Stimulated activated CD8-positive, alpha-beta memory T cell treated with anti-CD3 and anti-CD28 coated beads, Interleukin-4, amount 100 ng/mL, for 4 hours (primary cell): ENCODE measurements around the gene LBP.
"Not testable (repeated sequence)": the region's sequence is repeated elsewhere in the genome, so short reads cannot be mapped to it uniquely, and the experiment has no call there.

Experiments
- DNase-seq, 2 donors: peaks; one replicate each; pipeline ENCODE4 v3.0.0-alpha.2; 2020; ENCODE audit warnings: low read depth in 2 of 2, low spot score in 1 of 2

LBP gene, protein sequence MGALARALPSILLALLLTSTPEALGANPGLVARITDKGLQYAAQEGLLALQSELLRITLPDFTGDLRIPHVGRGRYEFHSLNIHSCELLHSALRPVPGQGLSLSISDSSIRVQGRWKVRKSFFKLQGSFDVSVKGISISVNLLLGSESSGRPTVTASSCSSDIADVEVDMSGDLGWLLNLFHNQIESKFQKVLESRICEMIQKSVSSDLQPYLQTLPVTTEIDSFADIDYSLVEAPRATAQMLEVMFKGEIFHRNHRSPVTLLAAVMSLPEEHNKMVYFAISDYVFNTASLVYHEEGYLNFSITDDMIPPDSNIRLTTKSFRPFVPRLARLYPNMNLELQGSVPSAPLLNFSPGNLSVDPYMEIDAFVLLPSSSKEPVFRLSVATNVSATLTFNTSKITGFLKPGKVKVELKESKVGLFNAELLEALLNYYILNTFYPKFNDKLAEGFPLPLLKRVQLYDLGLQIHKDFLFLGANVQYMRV

GRCh38 chr20:38346247-38346651, at the start of gene LBP:
Gene LBP, plus strand, starts transcription at chr20:38346482. Its CDS starts 35 bp downstream, at chr20:38346517.
- DNase-seq: no peak

DNA sequence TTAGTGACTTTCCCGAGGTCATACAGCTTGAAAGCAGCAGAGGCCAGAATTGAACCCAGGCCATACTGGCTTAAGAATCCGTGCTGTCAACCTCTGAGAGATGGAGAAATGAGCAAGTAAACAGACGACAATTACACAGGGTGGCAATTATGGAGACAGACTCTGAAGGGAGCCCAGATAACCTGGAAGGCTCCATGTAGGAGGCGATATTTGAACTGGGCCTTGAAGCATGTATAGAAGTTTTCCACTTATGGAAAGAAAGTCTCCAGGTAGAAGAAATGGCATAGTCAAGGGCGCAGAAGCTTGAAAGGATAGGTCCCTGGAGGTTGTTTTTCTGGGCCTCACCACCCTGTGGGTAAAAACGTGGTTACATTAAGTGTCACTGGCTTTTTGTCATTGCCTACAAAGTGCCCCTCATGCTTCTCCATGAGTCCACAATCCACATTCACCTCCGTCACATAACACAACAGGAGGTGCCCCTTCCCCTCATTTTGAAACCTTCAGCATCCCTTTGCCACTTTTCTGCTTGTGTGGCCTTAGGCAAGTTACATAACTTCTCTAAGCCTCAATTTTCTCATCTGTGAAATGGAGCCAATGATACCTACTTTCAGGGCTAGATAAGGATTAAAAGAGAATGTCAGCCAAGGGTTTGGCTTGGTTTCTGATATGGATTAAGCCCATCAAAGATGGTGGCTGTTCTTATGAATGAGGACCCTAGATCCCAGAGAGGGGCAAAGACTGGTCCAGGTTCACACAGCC, 48.2 kb upstream of the LBP start:
- DNase-seq: no peak

DNA sequence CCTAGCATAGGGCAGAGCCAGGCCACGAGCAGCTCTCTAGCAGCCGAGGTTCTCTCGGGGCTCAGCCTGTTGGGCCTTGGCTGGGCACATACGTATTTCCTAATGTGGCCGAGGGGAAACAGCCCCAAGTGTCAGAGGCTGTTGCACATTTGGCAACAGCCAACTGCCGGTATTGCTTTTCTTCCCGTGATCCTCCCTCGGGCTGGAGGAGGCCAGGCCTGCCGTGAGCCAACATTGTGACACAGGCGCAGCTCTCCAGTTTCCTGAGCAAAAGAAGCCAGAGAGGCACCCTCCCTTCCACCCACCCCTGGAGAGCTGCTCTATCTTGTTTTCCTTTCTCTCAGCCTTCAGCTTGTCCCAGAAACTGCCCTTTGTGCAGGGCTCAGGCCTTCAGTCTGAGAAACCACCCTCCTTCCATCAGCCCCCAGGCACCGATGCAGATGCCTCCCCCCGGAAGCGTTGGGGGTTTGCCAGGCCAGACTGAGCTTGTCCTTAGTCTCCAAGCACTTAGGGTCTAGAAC, 47.5 kb upstream of the LBP start:
- DNase-seq: no peak

DNA sequence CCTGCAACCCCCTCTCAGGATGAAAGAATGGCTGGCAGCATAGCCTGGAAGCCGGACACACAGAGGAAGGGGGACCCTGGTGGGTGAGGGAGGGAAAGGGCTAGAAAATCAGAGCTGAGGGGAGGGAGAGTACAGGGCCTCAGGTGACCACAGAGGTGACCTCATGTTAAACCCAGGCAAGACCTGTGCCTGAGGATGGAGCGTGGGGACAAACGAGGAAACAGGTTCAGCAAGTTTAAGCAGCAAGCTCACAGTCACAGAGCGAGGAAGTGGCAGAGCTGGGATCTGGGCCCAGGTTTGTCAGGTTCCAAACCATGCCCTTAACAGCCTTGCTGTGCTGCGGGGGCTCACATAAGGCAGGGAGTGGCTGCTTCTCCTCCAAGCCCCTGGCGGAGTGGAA, 46.3 kb upstream of the LBP start:
- DNase-seq: no peak

- DNase-seq: no peak
Observed at GRCh38 chr20:38300438-38300837, 45.8 kb upstream of the LBP start.

GRCh38 chr20:38301309-38301708, 45.0 kb upstream of the LBP start:
- no peak for DNase-seq

DNA sequence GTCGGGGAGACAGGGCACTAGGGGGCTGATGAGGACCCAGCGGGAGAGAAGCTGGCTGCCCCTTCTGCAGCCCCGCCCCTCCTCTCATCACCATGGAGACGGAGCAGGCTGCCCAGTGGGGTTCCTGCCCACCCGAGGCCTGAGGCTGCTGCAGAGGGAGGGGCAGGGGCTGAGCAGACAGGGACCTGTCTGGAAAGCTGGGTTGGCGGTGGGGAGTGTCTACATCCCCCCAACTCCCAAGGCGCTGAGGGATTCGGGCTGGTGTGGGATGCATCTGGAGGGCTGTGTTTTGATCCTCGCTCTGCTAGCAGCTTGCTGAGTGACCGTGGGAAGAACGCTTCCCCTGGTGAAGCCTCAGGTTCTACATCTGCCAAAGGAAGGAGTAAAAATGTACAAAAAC, 43.5 kb upstream of the LBP start:
- DNase-seq: no peak

DNA sequence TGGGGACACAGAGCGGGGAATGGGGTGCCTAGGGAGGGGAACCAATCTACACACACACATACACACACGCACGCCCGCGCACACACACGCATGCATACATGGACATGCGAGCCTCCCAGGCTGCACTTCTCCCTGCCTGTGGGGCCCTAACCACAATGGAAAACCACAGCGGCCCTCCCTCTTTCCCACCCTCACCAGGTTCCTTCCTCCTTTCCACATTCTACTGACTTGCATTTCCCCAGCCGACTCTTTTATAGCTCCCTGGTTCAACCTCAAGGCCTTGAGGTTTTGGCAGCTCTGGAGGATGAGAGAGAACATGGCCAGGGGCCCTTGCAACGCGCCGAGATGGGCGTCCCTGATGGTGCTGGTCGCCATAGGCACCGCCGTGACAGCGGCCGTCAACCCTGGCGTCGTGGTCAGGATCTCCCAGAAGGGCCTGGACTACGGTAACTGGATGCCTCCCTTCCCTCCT, 42.3 kb upstream of the LBP start, which contains the start of gene BPI:
Gene BPI (plus strand): TSS at position 249 of the 472 bp plus-strand sequence. CDS start 68 bp downstream, at position 317.
- no peak for DNase-seq

DNA sequence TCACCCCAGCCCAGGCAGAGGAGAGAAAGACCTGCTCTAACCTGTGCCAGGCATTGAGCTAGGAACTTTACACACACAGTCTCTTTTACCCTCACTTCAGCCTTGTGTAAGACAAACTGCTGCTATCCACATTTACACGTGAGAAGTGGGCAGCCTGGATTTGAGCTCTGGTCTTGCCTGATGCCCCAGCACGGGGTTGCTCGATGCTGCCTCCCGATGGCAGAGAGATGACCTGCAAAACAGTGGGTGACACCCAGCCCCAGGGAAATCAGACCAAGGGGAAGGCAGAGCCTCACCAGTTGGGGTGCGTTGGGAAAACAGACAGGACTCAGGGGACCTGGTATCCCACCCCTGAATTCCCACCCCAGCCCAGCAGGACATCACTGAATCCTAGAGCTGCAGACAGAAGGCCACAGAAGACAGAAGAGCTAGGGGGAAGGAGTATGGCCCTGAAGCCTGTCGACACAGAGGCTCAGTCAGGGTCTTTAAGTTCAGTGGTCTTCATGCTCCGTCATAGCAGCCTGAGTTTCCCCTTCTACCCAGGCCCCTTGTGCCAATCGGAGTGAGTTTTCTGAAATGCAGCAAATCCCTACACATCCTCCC, 41.3 kb upstream of the LBP start:
- DNase-seq: no peak

DNA sequence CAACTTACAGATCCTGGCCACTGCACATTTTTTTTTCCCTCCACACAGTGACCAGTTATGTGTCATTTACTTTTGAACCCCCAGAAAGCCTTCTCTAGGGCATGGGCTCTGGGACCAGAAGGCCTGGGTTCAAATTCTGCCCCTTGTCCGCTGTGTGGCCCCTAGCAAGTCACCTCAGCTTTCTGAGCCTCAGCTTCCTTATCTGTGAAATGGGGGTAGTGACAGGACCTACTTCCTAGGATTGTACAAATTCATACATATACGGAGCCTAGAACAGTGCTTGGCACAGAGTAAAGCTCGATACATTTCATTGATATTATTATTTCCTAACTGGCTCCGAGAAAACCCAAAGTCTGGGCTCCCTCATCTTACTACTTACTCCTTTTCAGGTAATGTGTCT, 40.7 kb upstream of the LBP start:
- DNase-seq: no peak

DNA sequence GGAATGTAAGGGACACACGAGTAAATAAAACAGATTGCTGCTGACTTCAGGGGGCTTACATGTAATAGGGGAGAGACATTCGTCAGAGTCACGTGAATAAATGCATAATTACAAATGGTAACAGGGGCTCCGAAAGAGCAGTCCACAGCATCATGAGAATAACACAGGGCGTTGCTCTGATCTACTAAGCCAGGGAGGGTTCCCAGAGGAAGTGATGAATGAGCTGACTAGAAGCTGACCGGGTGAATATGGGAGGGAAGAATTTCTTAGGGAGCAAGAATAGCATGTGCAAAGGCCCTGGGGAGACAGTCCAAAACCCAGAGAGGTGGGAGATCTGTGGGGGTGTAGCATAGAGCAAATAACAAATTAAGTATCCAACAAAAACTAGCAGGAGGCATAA, 39.9 kb upstream of the LBP start:
- DNase-seq: no peak

DNA sequence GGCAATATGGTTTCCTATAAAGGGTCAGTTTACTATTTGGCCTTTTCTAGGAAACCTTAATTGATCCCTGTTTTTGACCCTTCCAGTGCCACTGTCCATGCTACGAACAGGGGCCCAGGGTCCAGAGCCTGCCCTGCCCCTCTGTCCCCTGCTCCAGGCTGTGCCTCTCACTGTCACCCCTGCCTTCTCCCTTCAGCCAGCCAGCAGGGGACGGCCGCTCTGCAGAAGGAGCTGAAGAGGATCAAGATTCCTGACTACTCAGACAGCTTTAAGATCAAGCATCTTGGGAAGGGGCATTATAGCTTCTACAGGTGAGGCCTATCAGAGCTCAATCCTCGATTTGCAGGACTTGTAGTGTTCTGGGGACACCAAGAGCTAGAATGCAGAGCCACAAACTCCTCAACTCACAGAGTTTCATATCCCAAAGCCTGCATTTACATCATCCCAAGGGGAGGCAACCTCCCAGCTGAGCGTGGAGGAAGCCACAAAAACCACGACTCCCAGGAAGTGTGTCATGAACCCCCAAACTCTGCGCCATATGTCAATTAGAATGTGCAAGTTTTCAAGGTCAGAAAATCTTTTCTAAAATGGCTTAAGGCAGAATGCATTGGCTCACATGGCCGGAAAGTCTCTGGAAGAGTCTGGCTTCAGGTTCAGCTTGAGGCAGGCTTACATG, 38.8 kb upstream of the LBP start:
- no peak for DNase-seq

DNA sequence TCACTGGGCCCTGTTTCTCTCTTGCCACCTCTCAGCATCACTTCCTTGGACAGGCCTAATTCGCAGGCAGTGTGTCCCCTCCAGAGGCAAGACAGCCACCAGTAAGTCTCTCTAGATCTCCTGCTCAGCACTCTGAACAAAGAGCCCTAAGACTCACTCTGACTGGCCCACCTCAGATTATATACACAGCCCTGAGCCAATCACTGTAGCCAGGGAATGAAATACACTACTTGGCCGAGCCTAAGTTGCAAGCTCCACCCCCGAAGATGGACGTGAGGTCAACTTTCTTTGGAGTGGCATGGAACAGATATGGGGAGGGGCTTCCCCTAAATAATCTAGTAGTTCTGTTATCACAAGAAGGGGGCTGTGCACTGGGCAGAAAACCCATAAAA, 38.2 kb upstream of the LBP start:
- DNase-seq: no peak

GRCh38 chr20:38308447-38308846, 37.8 kb upstream of the LBP start:
- DNase-seq: no peak

DNA sequence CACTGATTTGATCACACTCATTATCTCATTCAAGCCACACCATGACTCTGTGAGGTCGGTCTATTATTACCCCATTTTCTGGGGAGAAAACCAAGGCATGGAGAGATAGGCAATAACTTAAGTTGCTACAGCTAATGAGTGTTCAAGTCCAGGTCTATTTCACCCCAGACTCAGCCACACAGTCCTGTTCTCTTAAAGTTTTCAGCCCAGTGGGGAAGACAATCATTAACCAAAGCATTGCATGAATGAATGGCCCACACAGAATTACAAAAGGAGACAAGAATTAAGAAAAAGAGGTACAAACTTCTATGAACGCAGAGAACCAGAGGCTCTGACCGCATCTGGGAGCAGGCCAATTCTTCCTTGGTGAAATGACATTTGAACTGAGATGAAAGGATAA, 35.2 kb upstream of the LBP start:
- no peak for DNase-seq

GRCh38 chr20:38311491-38311890, 34.8 kb upstream of the LBP start:
- DNase-seq: no peak

DNA sequence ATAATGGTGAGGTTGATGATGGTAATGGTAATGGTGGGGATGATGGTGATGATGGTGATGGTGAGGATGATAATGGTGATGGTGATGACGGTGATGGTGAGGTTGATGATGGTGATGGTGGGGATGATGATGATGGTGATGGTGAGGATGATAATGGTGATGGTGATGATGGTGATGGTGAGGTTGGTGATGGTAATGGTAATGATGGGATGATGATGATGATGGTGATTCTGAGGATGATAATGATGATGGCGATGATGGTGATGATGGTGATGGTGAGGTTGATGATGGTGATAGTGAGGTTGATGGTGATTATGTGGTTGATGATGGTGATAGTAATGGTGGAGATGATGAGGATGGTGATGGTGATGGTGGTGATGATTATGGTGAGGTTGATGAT, 32.6 kb upstream of the LBP start:
- no peak for DNase-seq

DNA sequence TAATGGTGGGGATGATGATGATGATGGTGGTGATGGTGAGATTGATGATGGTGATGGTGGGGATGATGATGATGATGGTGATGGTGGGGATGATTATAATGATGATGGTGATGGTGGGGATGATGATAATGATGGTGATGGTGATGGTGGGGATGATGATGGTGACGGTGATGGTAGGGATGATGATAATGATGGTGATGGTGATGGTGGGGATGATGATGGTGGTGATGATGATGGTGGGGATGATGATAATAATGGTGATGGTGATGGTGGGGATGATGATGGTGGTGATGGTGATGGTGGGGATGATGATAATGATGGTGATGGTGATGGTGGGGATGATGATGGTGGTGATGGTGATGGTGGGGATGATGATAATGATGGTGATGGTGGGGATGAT, 31.9 kb upstream of the LBP start:
- not testable (repeated sequence) for DNase-seq

- no peak for DNase-seq
Observed at GRCh38 chr20:38315290-38315966, 30.9 kb upstream of the LBP start.

- DNase-seq: no peak
Observed at GRCh38 chr20:38316341-38316740, 29.9 kb upstream of the LBP start.
